IMR-90 (cell line): ENCODE measurements around the gene TADA1. TPM values are rescaled to one million over a fixed set of nuclear protein-coding genes. Genes with fewer than 3 reads are reported as not detected.

Experiments used
- ATAC-seq: fragments of 200-7000 bp; cut with Tn5 transposase; 2 replicates; pipeline ENCODE4 v1.9.1; 2020; ENCODE audit warnings: low read depth, mild to moderate bottlenecking, moderate library complexity
- BruUV-seq: library from RNA; stranded (reverse); fragments of 400-500 nt; replicated peaks from 2 replicates; lab custom pipeline; 2021; lab: Mats Ljungman, UMichigan
- CTCF ChIA-PET: fragments of 300-600 bp; formaldehyde crosslinking; extraction: SDS; loops from one replicate; lab custom pipeline; 2021; ENCODE audit warnings: antibody characterized with exemption; lab: Yijun Ruan, JAX
- POLR2A ChIA-PET: fragments of 300-600 bp; sonication (Branson Sonifier 250); formaldehyde crosslinking; loops from one replicate; lab custom pipeline; 2022; ENCODE audit warnings: antibody characterized with exemption; ENCODE audit not compliant: unreplicated experiment; lab: Charles Lee
- DNase-seq: peaks from one replicate; pipeline ENCODE4 v3.0.0; 2013
- H2AFZ ChIP-seq: replicated peaks from 2 replicates; pipeline ENCODE3; 2013; ENCODE audit warnings: low read length, mild to moderate bottlenecking; ENCODE audit not compliant: poor library complexity
- H2AK5ac ChIP-seq: 2 replicates; pipeline ENCODE4 v1.6.1; 2013; ENCODE audit warnings: low read depth, low read length, inconsistent platforms
- H2AK9ac ChIP-seq: replicated peaks from 2 replicates; pipeline ENCODE3; 2013; ENCODE audit warnings: mild to moderate bottlenecking, low read depth, low read length, moderate library complexity; ENCODE audit not compliant: poor library complexity
- H2BK120ac ChIP-seq: 2 replicates; pipeline ENCODE4 v1.6.1; 2013; ENCODE audit warnings: low read depth, low read length, inconsistent platforms
- H2BK15ac ChIP-seq: 3 replicates; pipeline ENCODE4 v1.6.1; 2013; ENCODE audit warnings: low read depth, low read length, inconsistent platforms
- H2BK20ac ChIP-seq: 2 replicates; pipeline ENCODE4 v1.6.1; 2013; ENCODE audit warnings: low read depth, mild to moderate bottlenecking, inconsistent platforms, low read length, moderate library complexity
- H2BK5ac ChIP-seq: 2 replicates; pipeline ENCODE4 v1.6.1; 2013; ENCODE audit warnings: mild to moderate bottlenecking, low read depth, low read length, inconsistent platforms; ENCODE audit not compliant: poor library complexity, severe bottlenecking
- H3K14ac ChIP-seq: replicated peaks from 2 replicates; pipeline ENCODE4 v1.6.1; 2013; ENCODE audit warnings: low read depth, low read length, inconsistent platforms
- H3K18ac ChIP-seq: 2 replicates; pipeline ENCODE4 v1.6.1; 2013; ENCODE audit warnings: low read depth, low read length, control low read depth
- H3K23ac ChIP-seq: 2 replicates; pipeline ENCODE4 v1.6.1; 2013; ENCODE audit warnings: low read depth, low read length, inconsistent platforms
- H3K27ac ChIP-seq: 2 replicates; pipeline ENCODE4 v1.5.1; 2013; ENCODE audit warnings: mild to moderate bottlenecking, control low read depth, low read length; ENCODE audit not compliant: insufficient read depth
- H3K27me3 ChIP-seq: 2 replicates; pipeline ENCODE4 v1.6.1; 2013; ENCODE audit warnings: low read length; ENCODE audit not compliant: control insufficient read depth, insufficient read depth
- H3K36me3 ChIP-seq: 2 replicates; pipeline ENCODE4 v1.6.1; 2013; ENCODE audit warnings: low read length, mixed read lengths; ENCODE audit not compliant: control insufficient read depth, insufficient read depth
- H3K4ac ChIP-seq: 2 replicates; pipeline ENCODE4 v1.6.1; 2013; ENCODE audit warnings: low read depth, low read length, inconsistent platforms
- H3K4me1 ChIP-seq: 2 replicates; pipeline ENCODE4 v1.6.1; 2013; ENCODE audit warnings: low read length, mixed read lengths; ENCODE audit not compliant: control insufficient read depth, insufficient read depth
- H3K4me2 ChIP-seq: 2 replicates; pipeline ENCODE4 v1.6.1; 2013; ENCODE audit warnings: low read depth, mild to moderate bottlenecking, control low read depth, low read length, moderate library complexity
- H3K4me3 ChIP-seq: 2 replicates; pipeline ENCODE4 v1.5.1; 2013; ENCODE audit warnings: low read depth, mild to moderate bottlenecking, control low read depth, low read length, moderate library complexity; ENCODE audit not compliant: insufficient read depth
- H3K56ac ChIP-seq: 2 replicates; pipeline ENCODE4 v1.6.1; 2013; ENCODE audit warnings: low read length, inconsistent platforms; ENCODE audit not compliant: insufficient read depth; ENCODE audit errors: extremely low read depth
- H3K79me1 ChIP-seq, 2 experiments: 2 replicates each; pipeline ENCODE4 v1.6.1; 2013; ENCODE audit warnings: low read length in 2 of 2, inconsistent platforms in 1 of 2, low read depth in 1 of 2
- H3K9ac ChIP-seq: 2 replicates; pipeline ENCODE4 v1.6.1; 2013; ENCODE audit warnings: low read depth, low read length, control low read depth
- H3K9me1 ChIP-seq: 2 replicates; pipeline ENCODE4 v1.6.1; 2013; ENCODE audit warnings: low read length, inconsistent platforms; ENCODE audit not compliant: insufficient read depth
- H3K9me3 ChIP-seq: 2 replicates; pipeline ENCODE4 v1.6.1; 2013; ENCODE audit warnings: low read length; ENCODE audit not compliant: control insufficient read depth, insufficient read depth
- H4K20me1 ChIP-seq: 2 replicates; pipeline ENCODE4 v1.6.1; 2013; ENCODE audit warnings: low read length, inconsistent platforms; ENCODE audit not compliant: insufficient read depth
- H4K5ac ChIP-seq: 2 replicates; pipeline ENCODE4 v1.6.1; 2013; ENCODE audit warnings: mild to moderate bottlenecking, low read depth, low read length, control low read depth
- H4K8ac ChIP-seq, 2 experiments: 2 replicates each; pipeline ENCODE4 v1.6.1; 2013; ENCODE audit warnings: low read depth in 2 of 2, low read length in 2 of 2, control low read depth in 1 of 2, inconsistent platforms in 1 of 2
- H4K91ac ChIP-seq: 2 replicates; pipeline ENCODE4 v1.6.1; 2013; ENCODE audit warnings: low read depth, low read length, inconsistent platforms; ENCODE audit not compliant: insufficient read depth
- CHD1 ChIP-seq: IDR thresholded peaks from 2 replicates; pipeline ENCODE4 v1.6.1; 2012; ENCODE audit warnings: low read depth, low read length, improper control_type of control experiment
- MAFK ChIP-seq: IDR thresholded peaks from 2 replicates; pipeline ENCODE4 v1.6.1; 2012; ENCODE audit warnings: low read depth, low read length, improper control_type of control experiment
- MXI1 ChIP-seq: IDR thresholded peaks from 2 replicates; pipeline ENCODE4 v1.6.1; 2012; ENCODE audit warnings: low read depth, mild to moderate bottlenecking, low read length, moderate library complexity, borderline replicate concordance
- NFE2L2 ChIP-seq: fragments of 150-350 bp; IDR thresholded peaks from 2 replicates; pipeline ENCODE4 v1.6.1; 2016; ENCODE audit warnings: low read depth, mild to moderate bottlenecking, low read length
- POLR2A ChIP-seq: IDR thresholded peaks from 2 replicates; pipeline ENCODE4 v1.6.1; 2012; ENCODE audit warnings: mild to moderate bottlenecking, low read depth, low read length
- RAD21 ChIP-seq: IDR thresholded peaks from 2 replicates; pipeline ENCODE4 v1.6.1; 2012; ENCODE audit warnings: low read length, improper control_type of control experiment
- RCOR1 ChIP-seq: IDR thresholded peaks from 2 replicates; pipeline ENCODE4 v1.6.1; 2012; ENCODE audit warnings: mild to moderate bottlenecking, low read length, improper control_type of control experiment; ENCODE audit not compliant: insufficient replicate concordance
- RFX5 ChIP-seq: IDR thresholded peaks from 2 replicates; pipeline ENCODE4 v1.8.0; 2012; ENCODE audit warnings: low read depth, mild to moderate bottlenecking, low read length, moderate library complexity
- SMC3 ChIP-seq: fragments of 150-350 bp; IDR thresholded peaks from 2 replicates; pipeline ENCODE4 v1.6.1; 2016; ENCODE audit warnings: low read depth, mild to moderate bottlenecking, antibody characterized with exemption, low read length, moderate library complexity
- WGBS, 2 experiments: methylation state at CpG; one replicate each; pipeline versions ENCODE4 v1.1.5 to v1.1.7; 2013; ENCODE audit warnings: missing lambda C conversion rate in 2 of 2; ENCODE audit not compliant: insufficient read length in 1 of 2; ENCODE audit errors: extremely low coverage in 2 of 2; 5-methylcytosine and 5-hydroxymethylcytosine counted together
- dilution Hi-C: fragments of 300-500 bp; cut with HindIII; formaldehyde crosslinking; loops from one replicate; pipeline ENCODE4 v1.14.3; 2018; ENCODE audit warnings: low sequenced_read_pairs; ENCODE audit not compliant: unreplicated experiment
- in situ Hi-C: fragments of 300-500 bp; cut with MboI; formaldehyde crosslinking; loops from 3 replicates; pipeline ENCODE4 v1.14.3; 2019; ENCODE audit warnings: low sequenced_read_pairs, inconsistent platforms, mixed read lengths
- intact Hi-C: fragments of 100-400 bp; cut with micrococcal nuclease; formaldehyde crosslinking; loops from 2 replicates; pipeline ENCODE4 v1.10.0; 2022
- polyA plus RNA-seq, 3 experiments: library from polyadenylated mRNA; depleted of rRNA; stranded (reverse); fragments of >200 nt; gene quantifications; 2 replicates each; pipeline ENCODE4 v1.2.3, GENCODE V29; 2012; ENCODE audit warnings: low replicate concordance in 1 of 3
- total RNA-seq: library from RNA; depleted of rRNA; stranded (reverse); fragments of >200 nt; gene quantifications from 2 replicates; pipeline ENCODE4 v1.2.3, GENCODE V29; 2012

TADA1 gene
- total and polyA plus RNA-seq, 2 of the 4 experiments (the other 2 are of a cell fraction): 8.2 to 16.8 TPM

DNA sequence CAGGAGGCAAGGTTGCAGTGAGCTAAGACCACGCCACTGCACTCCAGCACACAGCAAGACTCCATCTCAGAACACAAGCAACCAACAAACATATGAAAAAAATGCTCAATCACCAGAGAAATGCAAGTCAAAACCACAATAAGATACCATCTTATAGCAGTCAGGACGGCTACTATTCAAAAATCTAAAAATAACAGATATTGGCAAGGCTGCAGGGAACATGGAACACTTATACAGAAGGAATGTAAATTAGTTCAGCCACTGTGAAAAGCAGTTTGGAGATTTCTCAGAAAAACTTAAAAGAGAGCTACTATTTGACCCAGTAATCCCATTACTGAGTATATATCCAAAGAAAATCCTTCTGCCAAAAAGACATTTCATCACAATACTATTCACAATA is 64.4 kb downstream of the TADA1 start:
- Histone ChIP-seq H2BK5ac (no peak overlapping the region), H4K8ac (no peak overlapping the region), H2BK15ac (no peak overlapping the region), H3K27ac (no peak overlapping the region), H3K9me3 (no peaks in the 10 kb centered on the region), H3K18ac (no peak overlapping the region), H3K9ac (no peak overlapping the region), H2AFZ (no peak overlapping the region), H4K91ac (no peak overlapping the region), H3K9me1 (no peaks in the 10 kb centered on the region), H3K23ac (no peak overlapping the region), H3K14ac (no peak overlapping the region), H3K27me3 (no peaks in the 10 kb centered on the region), H2AK9ac (no peak overlapping the region), H3K4me3 (no peak overlapping the region), H3K36me3 (no peaks in the 10 kb centered on the region), H2AK5ac (no peak overlapping the region), H3K79me1 (no peaks in the 10 kb centered on the region), H2BK20ac (no peak overlapping the region), H3K4me1 (no peaks in the 10 kb centered on the region), H3K4ac (no peak overlapping the region), H3K56ac (no peak overlapping the region), H4K5ac (no peak overlapping the region), H4K20me1 (no peaks in the 10 kb centered on the region), H2BK120ac (no peak overlapping the region), H3K4me2 (no peak overlapping the region)
- POLR2A ChIA-PET: no interaction called here
- WGBS, 2 experiments: 0% methylated on average over 1 of the region's 2 CpGs; no CpG with 5 or more reads in 1 of the 2 experiments
- ATAC-seq (peak; percentile 35; the same call in 1 of the 2 replicates), DNase-seq (peak; percentile 34)
- CTCF ChIA-PET: no interaction called here
- in situ Hi-C loops: no loop called here
- no peak for TF ChIP-seq RAD21
- TF ChIP-seq SMC3: no peak
- no peak for TF ChIP-seq MXI1
- no peak for TF ChIP-seq MAFK
- no peak for TF ChIP-seq NFE2L2
- TF ChIP-seq RCOR1: no peak
- TF ChIP-seq RFX5: no peak
- no peak for TF ChIP-seq POLR2A
- no peak for TF ChIP-seq CHD1
- dilution Hi-C loops: no loop called here
- intact Hi-C loops: no loop called here
- no TSS peak for BruUV-seq
